ENCODE results near the gene SMG6.

GRCh38 chr17:2138318-2138717 is 165.3 kb downstream of the SMG6 start:
- no peak for TF ChIP-seq CTCF (IDR thresholded peaks at IDR 0.05; ENCODE audit: insufficient read depth, low read depth, low read length)
- no peak for TF ChIP-seq EZH2 (IDR thresholded peaks at IDR 0.05; ENCODE audit: insufficient read depth, low read length)

Data from astrocyte (in vitro differentiated cells and primary cell).